K562 (cell line): ENCODE results near the gene FMO5. TPM values are rescaled to one million over a fixed set of nuclear protein-coding genes. Genes with fewer than 3 reads are reported as not detected.

Source experiments
- ATAC-seq: fragments of 200-7000 bp; cut with Tn5 transposase; 3 replicates; pipeline ENCODE4 v1.9.1; 2020; ENCODE audit warnings: moderate library complexity
- BruUV-seq: library from RNA; stranded (reverse); fragments of 400-500 nt; replicated peaks from 2 replicates; lab custom pipeline; 2021; lab: Mats Ljungman, UMichigan
- CTCF ChIA-PET: fragments of 300-600 bp; formaldehyde crosslinking; extraction: SDS; loops from one replicate; lab custom pipeline; 2021; ENCODE audit warnings: low intra/inter-chr PET ratio; lab: Yijun Ruan, JAX
- POLR2A ChIA-PET: fragments of 300-600, 350-650 bp; sonication (Branson Sonifier 250); formaldehyde crosslinking; extraction: SDS; loops from one replicate; lab custom pipeline; 2021; ENCODE audit warnings: antibody characterized with exemption, inconsistent platforms; lab: Yijun Ruan, JAX
- DNase-seq, 4 experiments: peaks; one replicate each; pipeline versions ENCODE4 v3.0.0 to v3.0.0-alpha.2; 2011 to 2018; ENCODE audit warnings: low spot score in 3 of 4, mixed read lengths in 3 of 4; ENCODE audit errors: extremely low read depth in 1 of 4
- FAIRE-seq: peaks from 2 replicates; lab custom pipeline; 2011; peaks lifted over from hg19 to GRCh38; lab: Jason Lieb, UNC
- H2AFZ ChIP-seq: 2 replicates; pipeline ENCODE4 v1.6.0; 2011; ENCODE audit warnings: low read depth, low read length, control low read depth, inconsistent platforms
- H3K27ac ChIP-seq: fragments of 200-600 bp; 3 replicates; pipeline ENCODE4 v1.8.0; 2011; ENCODE audit warnings: low read depth, mild to moderate bottlenecking, control low read depth, inconsistent platforms, low read length, moderate library complexity, mixed read lengths; ENCODE audit errors: extremely low read depth
- H3K27me3 ChIP-seq, 2 experiments: fragments of 300-600 bp in 1 of 2; 2 replicates in 1 of 2; 3 replicates in 1 of 2; pipeline versions ENCODE4 v1.6.0 to v1.8.0; 2011; ENCODE audit warnings: inconsistent platforms in 2 of 2, low read length in 2 of 2, mild to moderate bottlenecking in 1 of 2, mixed read lengths in 1 of 2, moderate library complexity in 1 of 2; ENCODE audit not compliant: control insufficient read depth in 2 of 2, insufficient read depth in 2 of 2
- H3K36me3 ChIP-seq: fragments of 300-600 bp; 3 replicates; pipeline ENCODE4 v1.8.0; 2011; ENCODE audit warnings: mild to moderate bottlenecking, low read length, inconsistent platforms; ENCODE audit not compliant: control insufficient read depth, insufficient read depth
- H3K4me1 ChIP-seq, 2 experiments: fragments of 200-600 bp in 1 of 2; replicated peaks in 1 of 2; 2 replicates in 1 of 2; 3 replicates in 1 of 2; pipeline versions ENCODE4 v1.5.1 to v1.8.0; 2011; ENCODE audit warnings: inconsistent platforms in 2 of 2, low read length in 2 of 2, mild to moderate bottlenecking in 1 of 2, mixed read lengths in 1 of 2, moderate library complexity in 1 of 2; ENCODE audit not compliant: control insufficient read depth in 2 of 2, insufficient read depth in 2 of 2
- H3K4me2 ChIP-seq: 2 replicates; pipeline ENCODE4 v1.6.1; 2011; ENCODE audit warnings: low read length, control low read depth, inconsistent platforms, mixed read lengths; ENCODE audit not compliant: insufficient read depth
- H3K4me3 ChIP-seq: fragments of 200-600 bp; sonication (generic), shearing (Covaris generic); 2 replicates; pipeline ENCODE4 v1.5.1; 2016; ENCODE audit warnings: control low read depth, inconsistent platforms
- H3K79me2 ChIP-seq: fragments of 200-600 bp; 3 replicates; pipeline ENCODE4 v1.8.0; 2011; ENCODE audit warnings: low read length, inconsistent platforms; ENCODE audit not compliant: control insufficient read depth, insufficient read depth
- H3K9ac ChIP-seq, 2 experiments: 2 replicates each; pipeline versions ENCODE4 v1.6.0 to v1.6.1; 2011; ENCODE audit warnings: low read depth in 2 of 2, low read length in 2 of 2, control low read depth in 1 of 2, inconsistent platforms in 1 of 2, mild to moderate bottlenecking in 1 of 2, mixed read lengths in 1 of 2; ENCODE audit not compliant: insufficient read depth in 1 of 2
- H3K9me1 ChIP-seq: one replicate; pipeline ENCODE4 v1.6.0; 2011; ENCODE audit warnings: inconsistent platforms, mild to moderate bottlenecking, low read length, moderate library complexity; ENCODE audit not compliant: control insufficient read depth, insufficient read depth
- H3K9me3 ChIP-seq: replicated peaks from 2 replicates; pipeline ENCODE4 v1.5.1; 2011; ENCODE audit warnings: low read depth, low read length, inconsistent platforms; ENCODE audit not compliant: control insufficient read depth, insufficient read depth
- H4K20me1 ChIP-seq: replicated peaks from 2 replicates; pipeline ENCODE4 v1.6.1; 2011; ENCODE audit warnings: low read length, inconsistent platforms, mixed read lengths; ENCODE audit not compliant: control insufficient read depth, insufficient read depth
- CBX3 ChIP-seq, 2 experiments: IDR thresholded peaks; 1 replicate in 1 of 2; 2 replicates in 1 of 2; pipeline ENCODE4 v1.6.1; 2012; ENCODE audit warnings: inconsistent platforms in 2 of 2, low read length in 2 of 2, borderline replicate concordance in 1 of 2, control low read depth in 1 of 2
- CEBPB ChIP-seq: fragments of 450-650 bp; IDR thresholded peaks from 2 replicates; pipeline ENCODE4 v1.6.1; 2016; ENCODE audit warnings: missing genetic modification characterization, missing compliant biosample characterization
- FOXP1 ChIP-seq: sonication (generic); formaldehyde crosslinking; IDR thresholded peaks from 2 replicates; pipeline ENCODE4 v1.8.0; 2022; ENCODE audit warnings: mild to moderate bottlenecking, missing genetic modification reagents
- GABPA ChIP-seq: fragments of 200-800 bp; sonication (Bioruptor generic); conservative IDR thresholded peaks from 2 replicates; pipeline ENCODE4 v1.6.1; 2016; ENCODE audit warnings: low read depth, missing genetic modification characterization, missing compliant biosample characterization
- GTF3C2 ChIP-seq: IDR thresholded peaks from 3 replicates; pipeline ENCODE4 v1.6.1; 2011; ENCODE audit warnings: borderline replicate concordance, mild to moderate bottlenecking, moderate library complexity; ENCODE audit not compliant: insufficient read length; ENCODE audit errors: extremely low read depth
- HCFC1 ChIP-seq: IDR thresholded peaks from 2 replicates; pipeline ENCODE4 v1.6.1; 2012; ENCODE audit warnings: low read depth, low read length, improper control_type of control experiment
- MAZ ChIP-seq, 2 experiments: fragments of 450-650 bp in 1 of 2; sonication (generic) in 1 of 2; formaldehyde crosslinking; IDR thresholded peaks in 1 of 2; conservative IDR thresholded peaks in 1 of 2; 2 replicates each; pipeline versions ENCODE4 v1.4.0 to v1.5.0; 2020; ENCODE audit warnings: mild to moderate bottlenecking in 1 of 2, missing genetic modification reagents in 1 of 2
- NFIX ChIP-seq: fragments of 250-450 bp; sonication (Bioruptor Pico); IDR thresholded peaks from 2 replicates; pipeline ENCODE4 v1.4.0; 2020; ENCODE audit warnings: low read depth, mild to moderate bottlenecking, moderate library complexity
- NR2C1 ChIP-seq, 2 experiments: fragments of 450-650 bp; IDR thresholded peaks; 2 replicates each; pipeline ENCODE4 v1.6.1; 2017; ENCODE audit warnings: mild to moderate bottlenecking in 2 of 2, antibody characterized with exemption in 1 of 2, inconsistent platforms in 1 of 2, missing compliant biosample characterization in 1 of 2, missing genetic modification characterization in 1 of 2
- TAF7 ChIP-seq: fragments of 450-650 bp; IDR thresholded peaks from 2 replicates; pipeline ENCODE4 v1.6.1; 2016; ENCODE audit warnings: missing genetic modification characterization, missing compliant biosample characterization
- TCF3 ChIP-seq: sonication (generic); formaldehyde crosslinking; IDR thresholded peaks from 2 replicates; pipeline ENCODE4 v1.4.0; 2020; ENCODE audit warnings: mild to moderate bottlenecking, missing genetic modification reagents
- ZNF766 ChIP-seq: fragments of 200-800 bp; sonication (Bioruptor generic); conservative IDR thresholded peaks from 2 replicates; pipeline ENCODE4 v1.6.1; 2016; ENCODE audit warnings: missing genetic modification characterization, missing compliant biosample characterization
- WGBS: fragments of 100-300 bp; shearing (Covaris generic); methylation state at CpG from one replicate; pipeline ENCODE4 v1.1.6; 2016; ENCODE audit warnings: low coverage, mixed read lengths; ENCODE audit not compliant: insufficient coverage; ENCODE audit errors: missing lambda C conversion rate; 5-methylcytosine and 5-hydroxymethylcytosine counted together
- in situ Hi-C: fragments of 300-500 bp; cut with MboI; formaldehyde crosslinking; loops from 4 replicates; pipeline ENCODE4 v1.15.0; 2018; ENCODE audit warnings: inconsistent platforms, mixed read lengths
- intact Hi-C: fragments of 100-400 bp; cut with micrococcal nuclease; formaldehyde crosslinking; loops from 2 replicates; pipeline ENCODE4 v1.14.2; 2022
- polyA plus RNA-seq, 8 experiments: library from polyadenylated mRNA; depleted of rRNA in 4 of 8; stranded (reverse) in 5 of 8; unstranded in 3 of 8; fragments of >200 nt; fragmentation: Nextera tagmentation in 2 of 8; fragmentation: Illumina TruSeq in 1 of 8; extraction: Ambion mirVana in 2 of 8; extraction: Trizol in 1 of 8; gene quantifications; 2 replicates each; pipeline versions ENCODE4 v1.2.1 to v1.2.3, GENCODE V29; 2011 to 2014; ENCODE audit warnings: inconsistent platforms in 1 of 8, missing spikeins in 1 of 8
- total RNA-seq, 7 experiments: library from RNA; depleted of rRNA in 6 of 7; stranded (reverse); fragments of >200 nt in 6 of 7; fragmentation: Illumina TruSeq in 2 of 7; extraction: Trizol in 2 of 7; gene quantifications; 2 replicates each; pipeline versions ENCODE4 v1.2.1 to v1.2.3, GENCODE V29; 2011 to 2021; ENCODE audit warnings: low replicate concordance in 1 of 7
- TF ChIP-seq, protein P1 (sequence below): fragments of 250-450 bp; sonication (Bioruptor Pico); IDR thresholded peaks from 2 replicates; pipeline ENCODE4 v1.9.0; 2021; ENCODE audit warnings: mild to moderate bottlenecking, inconsistent platforms

Gene FMO5
- total and polyA plus RNA-seq, 9 of the 15 experiments (the other 6 are each of a cell fraction or from before 2014, with no cell fraction given): 0.11 to 0.69 (median 0.19) TPM; not detected in 1

- 0 out of 2 replicates have a peak, but pooled peaks have one; percentile 8 for TF ChIP-seq TCF3
- 0 out of 2 replicates have a peak, but pooled peaks have one; percentile 30 for TF ChIP-seq GABPA (tag)
- no peak for TF ChIP-seq ZNF766
- no peak for TF ChIP-seq HCFC1
Measured at GRCh38 chr1:147243228-147243685, 18.1 kb upstream of the FMO5 start (continued).

GRCh38 chr1:147242449-147243227 lies 17.5 kb upstream of the FMO5 start, which contains the start of gene CHD1L:
Gene CHD1L, plus strand, starts transcription at chr1:147242684. Its CDS starts 20 bp downstream, at chr1:147242704.
- in situ Hi-C loops: no loop called here
- Histone ChIP-seq H4K20me1 (no peaks in the 10 kb centered on the region; the same call in 1 of the 2 replicates), H3K9me1 (no peaks in the 10 kb centered on the region), H3K4me2 (peak within 1 kb of the TSS; percentile 90), H2AFZ (peak within 1 kb of the TSS; percentile 94), H3K4me3 (peak within 1 kb of the TSS; percentile 87), H3K36me3 (peaks cover 14% of the 10 kb centered on the region; the same call in 1 of the 3 replicates), H3K27ac (peak within 1 kb of the TSS; percentile 93), H3K9me3 (no peaks in the 10 kb centered on the region), H3K79me2 (peaks cover 51% of the 10 kb centered on the region), H3K9ac (peak within 1 kb of the TSS; percentile 93), H3K4me1 (peaks cover 8 to 28% of the 10 kb centered on the region in 2 experiments), H3K27me3 (no peaks in the 10 kb centered on the region)
- intact Hi-C loops: loop anchor here (1.0 to 5.0 kb wide), 3 partner anchors 70 to 159 kb away; partner anchors contain the start of gene PRKAB2
- WGBS: 0% methylated on average over 56 of the region's 82 CpGs
- no TSS peak for BruUV-seq
- FAIRE-seq (peak; percentile 84), ATAC-seq (peak; percentile 89), DNase-seq (peak; percentile 91 to 97 (median 92))
- CTCF ChIA-PET: interaction anchor here (0.8 to 3.3 kb wide), 2 partner anchors 70 to 72 kb away, joined by 3 to 21 read pairs; partner anchors contain the start of gene PRKAB2
- POLR2A ChIA-PET: interaction anchor here (0.7 to 2.0 kb wide), 8 partner anchors 11 to 390 kb away, joined by 3 to 18 read pairs (median 4); partner anchors contain the start of gene FMO5
- peak; percentile 87 for TF ChIP-seq FOXP1 (CRISPR knock-in tag)
- TF ChIP-seq CBX3 (IDR thresholded peaks at IDR 0.05; ENCODE audit: borderline replicate concordance in 1 of 2, low read length in 2 of 2): peak in 1 of 2 experiments; percentile 43; a peak in 2 of 3 replicates
- TF ChIP-seq MAZ (CRISPR knock-in tag; conservative IDR thresholded peaks at IDR 0.05 in 1 of 2, IDR thresholded peaks at IDR 0.05 in 1 of 2): peak; percentile 91 to 95
- TF ChIP-seq TAF7: no peak
- TF ChIP-seq NR2C1 (IDR thresholded peaks at IDR 0.05): no peak
- TF ChIP-seq NR2C1 (tag; IDR thresholded peaks at IDR 0.05): no peak
- no peak for TF ChIP-seq GTF3C2
- TF ChIP-seq CEBPB (tag): no peak
- TF ChIP-seq NFIX (CRISPR knock-in tag): no peak
- TF ChIP-seq, protein P1, sequence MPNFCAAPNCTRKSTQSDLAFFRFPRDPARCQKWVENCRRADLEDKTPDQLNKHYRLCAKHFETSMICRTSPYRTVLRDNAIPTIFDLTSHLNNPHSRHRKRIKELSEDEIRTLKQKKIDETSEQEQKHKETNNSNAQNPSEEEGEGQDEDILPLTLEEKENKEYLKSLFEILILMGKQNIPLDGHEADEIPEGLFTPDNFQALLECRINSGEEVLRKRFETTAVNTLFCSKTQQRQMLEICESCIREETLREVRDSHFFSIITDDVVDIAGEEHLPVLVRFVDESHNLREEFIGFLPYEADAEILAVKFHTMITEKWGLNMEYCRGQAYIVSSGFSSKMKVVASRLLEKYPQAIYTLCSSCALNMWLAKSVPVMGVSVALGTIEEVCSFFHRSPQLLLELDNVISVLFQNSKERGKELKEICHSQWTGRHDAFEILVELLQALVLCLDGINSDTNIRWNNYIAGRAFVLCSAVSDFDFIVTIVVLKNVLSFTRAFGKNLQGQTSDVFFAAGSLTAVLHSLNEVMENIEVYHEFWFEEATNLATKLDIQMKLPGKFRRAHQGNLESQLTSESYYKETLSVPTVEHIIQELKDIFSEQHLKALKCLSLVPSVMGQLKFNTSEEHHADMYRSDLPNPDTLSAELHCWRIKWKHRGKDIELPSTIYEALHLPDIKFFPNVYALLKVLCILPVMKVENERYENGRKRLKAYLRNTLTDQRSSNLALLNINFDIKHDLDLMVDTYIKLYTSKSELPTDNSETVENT (CRISPR knock-in tag): peak; percentile 86; the same call in 1 of the 2 replicates
